Measurements from ENCODE around the gene CARD19. TPM values are rescaled to one million over a fixed set of nuclear protein-coding genes. Genes with fewer than 3 reads are reported as not detected.

The CARD19 gene
- total RNA-seq, 3 donors from 2014 or later, result 59.0 to 79.3 (median 62.1) TPM

DNA sequence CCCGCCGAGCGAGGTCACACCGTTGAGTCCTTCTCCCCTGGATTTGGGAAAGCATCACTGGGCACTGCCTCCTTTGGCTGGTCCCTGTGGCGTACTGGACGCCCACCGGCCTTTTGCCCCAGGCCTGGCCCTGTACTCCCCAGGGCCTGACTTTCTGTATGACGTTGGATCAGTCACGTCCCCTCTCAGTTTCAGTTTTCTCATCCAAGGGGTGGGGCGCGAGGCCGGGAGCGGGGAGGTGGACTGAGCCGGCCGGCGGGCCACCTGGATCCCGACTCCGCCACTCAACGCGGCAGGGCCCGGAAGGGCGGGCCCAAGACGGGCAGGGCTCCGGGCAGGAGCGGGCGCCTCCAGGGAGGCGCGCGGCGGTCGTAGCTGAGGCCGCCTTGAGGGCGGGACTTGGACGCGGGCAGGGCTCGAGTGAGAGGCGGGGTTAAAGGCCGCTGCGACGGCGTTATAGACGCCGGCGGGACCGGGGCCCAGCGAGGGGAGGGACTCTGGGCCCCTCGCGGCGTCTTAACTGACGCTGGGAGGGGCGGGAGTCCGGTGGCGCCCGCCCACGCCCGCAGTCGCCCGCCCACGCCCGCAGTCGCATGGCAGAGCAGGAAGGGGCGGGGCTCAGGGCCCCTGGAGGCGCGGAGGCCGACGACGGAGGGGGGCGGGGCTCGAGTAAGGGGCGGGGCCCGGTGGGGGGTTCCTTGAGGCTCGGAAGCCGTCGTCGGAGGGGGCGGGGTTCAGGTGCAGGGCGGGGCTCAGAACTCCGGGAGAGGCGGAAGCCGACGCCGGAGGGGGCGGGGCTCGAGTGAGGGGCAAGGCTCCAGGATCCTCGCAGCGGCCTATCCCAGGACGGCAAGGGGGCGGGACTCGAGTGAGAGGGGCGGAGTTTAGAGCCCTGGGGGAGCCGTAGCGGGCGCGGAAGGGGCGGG, 549 bp upstream of the CARD19 start:
- Histone ChIP-seq H3K27me3 (no peaks in the 10 kb centered on the region), H3K9me3 (peaks cover 5 to 13% of the 10 kb centered on the region in 2 donors), H3K4me1 (peaks cover 0 to 33% of the 10 kb centered on the region in 2 donors), H3K4me3 (peak overlapping the region; percentile 75 to 97 (median 86)), H3K27ac (peak overlapping the region; percentile 94 to 96), H3K36me3 (no peaks in the 10 kb centered on the region)
- peak; percentile 99 to 100 for DNase-seq (ENCODE audit: low spot score in 2 of 2)
- TF ChIP-seq, protein P1, sequence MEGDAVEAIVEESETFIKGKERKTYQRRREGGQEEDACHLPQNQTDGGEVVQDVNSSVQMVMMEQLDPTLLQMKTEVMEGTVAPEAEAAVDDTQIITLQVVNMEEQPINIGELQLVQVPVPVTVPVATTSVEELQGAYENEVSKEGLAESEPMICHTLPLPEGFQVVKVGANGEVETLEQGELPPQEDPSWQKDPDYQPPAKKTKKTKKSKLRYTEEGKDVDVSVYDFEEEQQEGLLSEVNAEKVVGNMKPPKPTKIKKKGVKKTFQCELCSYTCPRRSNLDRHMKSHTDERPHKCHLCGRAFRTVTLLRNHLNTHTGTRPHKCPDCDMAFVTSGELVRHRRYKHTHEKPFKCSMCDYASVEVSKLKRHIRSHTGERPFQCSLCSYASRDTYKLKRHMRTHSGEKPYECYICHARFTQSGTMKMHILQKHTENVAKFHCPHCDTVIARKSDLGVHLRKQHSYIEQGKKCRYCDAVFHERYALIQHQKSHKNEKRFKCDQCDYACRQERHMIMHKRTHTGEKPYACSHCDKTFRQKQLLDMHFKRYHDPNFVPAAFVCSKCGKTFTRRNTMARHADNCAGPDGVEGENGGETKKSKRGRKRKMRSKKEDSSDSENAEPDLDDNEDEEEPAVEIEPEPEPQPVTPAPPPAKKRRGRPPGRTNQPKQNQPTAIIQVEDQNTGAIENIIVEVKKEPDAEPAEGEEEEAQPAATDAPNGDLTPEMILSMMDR (IDR thresholded peaks at IDR 0.05), result no peak
- TF ChIP-seq POLR2A (IDR thresholded peaks at IDR 0.05) (peak; percentile 61), POLR2AphosphoS5 (IDR thresholded peaks at IDR 0.05) (peak; percentile 70 to 78 (median 73))
- intact Hi-C loops (cut with DNase I; ENCODE audit: low total_unique reads), result loop anchor here (5.0 kb wide), 1 partner anchor 37 kb away; the partner anchor contains the start of gene NINJ1

DNA sequence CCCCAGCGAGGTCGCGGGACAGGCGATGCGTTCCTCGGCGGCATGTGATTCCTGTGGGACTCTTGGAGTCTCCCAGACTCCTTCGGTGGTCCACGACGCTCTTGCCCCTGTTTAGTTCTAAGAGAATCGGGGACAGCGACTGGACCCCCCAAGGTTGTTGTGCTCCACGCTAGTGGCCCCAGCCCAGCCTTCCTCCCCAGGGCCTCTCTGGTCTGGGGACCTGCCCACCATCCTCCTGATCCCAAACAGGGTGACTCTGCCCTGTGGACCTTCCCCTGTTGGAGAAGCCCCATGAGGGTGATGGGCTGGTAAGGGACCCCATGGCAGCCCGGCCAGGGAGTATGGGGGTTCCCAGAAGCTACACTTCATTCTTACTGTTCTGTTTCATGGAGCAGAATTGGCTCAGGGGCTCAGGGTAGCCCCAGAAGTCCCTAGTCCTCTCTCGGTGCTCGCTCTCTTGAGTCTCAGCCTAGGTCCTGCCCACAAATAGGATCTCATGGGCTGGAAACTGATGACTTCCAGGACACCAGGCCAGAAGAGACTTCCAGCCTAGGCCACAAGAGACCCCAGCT, 880 bp downstream of the CARD19 start:
- TF ChIP-seq, protein P1 (IDR thresholded peaks at IDR 0.05), result no peak
- TF ChIP-seq POLR2AphosphoS5 (IDR thresholded peaks at IDR 0.05) (no peak), POLR2A (IDR thresholded peaks at IDR 0.05) (no peak)
- peak in 1 of 2 donors; percentile 5 for DNase-seq (ENCODE audit: low spot score in 2 of 2)
- Histone ChIP-seq H3K4me3 (peak overlapping the region; percentile 75 to 97 (median 86)), H3K9me3 (peaks cover 0 to 3% of the 10 kb centered on the region in 2 donors), H3K4me1 (peaks cover 0 to 33% of the 10 kb centered on the region in 2 donors), H3K27ac (peak overlapping the region; percentile 94 to 96), H3K27me3 (no peaks in the 10 kb centered on the region), H3K36me3 (no peaks in the 10 kb centered on the region)
- intact Hi-C loops (cut with DNase I; ENCODE audit: low total_unique reads), result loop anchor here (5.0 kb wide), 1 partner anchor 35 kb away; the partner anchor contains the start of gene NINJ1

DNA sequence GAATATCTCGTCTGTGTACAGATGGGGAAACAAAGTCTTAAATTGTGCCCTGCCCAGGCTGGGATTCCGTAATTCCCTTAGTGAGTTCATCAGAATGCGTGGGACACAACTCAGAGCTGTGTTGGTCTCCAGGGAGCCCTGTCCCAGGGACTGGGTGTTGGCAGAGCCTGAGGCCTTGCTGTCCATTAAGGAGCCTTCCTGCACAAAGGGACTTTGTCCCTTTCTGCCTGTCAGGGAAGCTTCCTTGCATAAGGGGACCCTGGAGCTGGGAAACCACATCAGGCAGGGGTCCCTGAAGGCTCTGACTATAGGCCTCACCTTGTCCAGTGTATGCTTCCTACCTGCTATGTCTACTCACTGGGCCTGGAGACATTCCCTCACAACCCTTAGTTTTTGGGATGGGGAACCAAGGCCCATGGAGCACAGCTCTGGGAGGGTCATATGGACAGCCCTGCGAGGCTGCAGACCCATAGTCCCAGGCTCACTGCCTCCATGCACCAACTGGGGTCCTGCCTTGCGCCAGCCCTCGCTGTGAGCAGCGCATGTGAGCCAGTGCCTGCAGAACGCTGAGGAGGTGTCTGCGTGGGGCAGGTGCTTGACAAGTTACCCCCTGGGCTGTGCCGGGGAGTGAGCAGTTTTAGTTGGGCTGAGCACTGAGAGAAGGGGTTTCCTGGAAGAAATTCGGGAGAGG, 1.6 kb downstream of the CARD19 start:
- intact Hi-C loops (cut with DNase I; ENCODE audit: low total_unique reads), result loop anchor here (5.0 kb wide), 1 partner anchor 35 kb away; the partner anchor contains the start of gene NINJ1
- DNase-seq (ENCODE audit: low spot score in 2 of 2), result peak in 1 of 2 donors; percentile 47
- Histone ChIP-seq H3K36me3 (no peaks in the 10 kb centered on the region), H3K27me3 (no peaks in the 10 kb centered on the region), H3K4me1 (peaks cover 0 to 33% of the 10 kb centered on the region in 2 donors), H3K27ac (peak overlapping the region; percentile 94 to 96), H3K9me3 (no peaks in the 10 kb centered on the region), H3K4me3 (peak overlapping the region; percentile 14 to 97 (median 86))
- TF ChIP-seq, protein P1 (IDR thresholded peaks at IDR 0.05), result no peak
- no peak for TF ChIP-seq POLR2A (IDR thresholded peaks at IDR 0.05)

DNA sequence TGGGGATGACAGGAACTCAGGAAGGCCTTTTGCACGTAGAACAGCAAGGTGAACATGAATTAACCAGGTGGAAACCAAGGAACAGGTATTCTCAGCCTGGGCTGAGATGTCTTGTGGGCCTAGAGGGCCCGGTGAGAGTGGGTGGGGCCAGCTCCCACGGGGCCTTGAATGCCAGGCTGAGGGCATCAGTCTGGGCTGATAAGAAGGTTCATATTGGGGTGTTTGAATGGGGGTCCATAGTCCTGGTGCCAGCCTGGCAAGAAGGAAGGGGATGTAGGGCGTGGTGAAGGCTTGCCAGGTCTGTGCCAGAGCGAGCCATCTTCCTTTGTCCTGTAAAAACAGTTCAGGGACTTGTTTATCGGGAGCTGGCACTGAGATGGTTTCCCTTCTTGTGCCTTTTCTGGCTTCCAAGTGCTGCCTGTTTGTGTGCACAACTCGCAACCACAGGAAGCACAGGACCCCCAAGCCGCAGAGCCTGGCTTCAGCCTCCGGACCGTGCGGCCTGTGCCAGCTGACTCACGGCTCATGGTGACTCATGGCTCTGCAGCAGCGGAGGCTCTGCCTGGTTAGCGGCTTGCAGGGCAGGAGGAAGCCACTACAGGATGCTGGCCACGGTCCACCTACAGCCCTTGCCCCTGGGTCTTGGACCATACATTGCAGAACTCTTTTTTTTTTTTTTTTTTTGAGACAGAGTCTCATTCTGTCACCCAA, 2.4 kb downstream of the CARD19 start:
- peak overlapping the region; percentile 14 to 86 (median 23) for H3K4me3 ChIP-seq
- H3K4me1 ChIP-seq, result peaks cover 0 to 33% of the 10 kb centered on the region in 2 donors
- intact Hi-C loops (cut with DNase I; ENCODE audit: low total_unique reads), result loop anchor here (5.0 kb wide), 1 partner anchor 34 kb away; the partner anchor contains the start of gene NINJ1
- peak in 2 of 3 donors; percentile 37 to 82 for TF ChIP-seq POLR2AphosphoS5 (IDR thresholded peaks at IDR 0.05)
- TF ChIP-seq POLR2A (IDR thresholded peaks at IDR 0.05), result no peak
- no peaks in the 10 kb centered on the region for H3K9me3 ChIP-seq
- peak overlapping the region; percentile 94 to 96 for H3K27ac ChIP-seq
- peak; percentile 92 for DNase-seq (ENCODE audit: low spot score in 2 of 2)
- no peaks in the 10 kb centered on the region for H3K27me3 ChIP-seq
- no peaks in the 10 kb centered on the region for H3K36me3 ChIP-seq

All from breast epithelium (tissue), 4 donors.